HepG2 (cell line): Measurements from ENCODE around the gene SMG7. TPM values are rescaled to one million over a fixed set of nuclear protein-coding genes. Genes with fewer than 3 reads are reported as not detected.
A peak's percentile ranks its signal among the peaks of the same experiment; 100 is the strongest.

Source experiments
- ARID2 ChIP-seq: sonication (generic); formaldehyde crosslinking; IDR thresholded peaks from 2 replicates; pipeline ENCODE4 v1.8.1; 2022; ENCODE audit warnings: mild to moderate bottlenecking, missing genetic modification reagents, borderline replicate concordance
- FOXJ3 ChIP-seq: sonication (generic); formaldehyde crosslinking; IDR thresholded peaks from 2 replicates; pipeline ENCODE4 v1.4.0; 2020; ENCODE audit warnings: missing genetic modification reagents, mild to moderate bottlenecking, borderline replicate concordance
- HCFC1 ChIP-seq: fragments of 150-350 bp; IDR thresholded peaks from 2 replicates; pipeline ENCODE4 v1.6.1; 2014; ENCODE audit warnings: low read depth, low read length
- HDAC2 ChIP-seq: sonication (generic); formaldehyde crosslinking; IDR thresholded peaks from 2 replicates; pipeline ENCODE4 v1.4.0; 2020; ENCODE audit warnings: missing genetic modification reagents
- MED13 ChIP-seq: sonication (generic); formaldehyde crosslinking; IDR thresholded peaks from 2 replicates; pipeline ENCODE4 v1.5.0; 2020; ENCODE audit warnings: missing genetic modification reagents
- NFKB2 ChIP-seq: sonication (generic); formaldehyde crosslinking; IDR thresholded peaks from 2 replicates; pipeline ENCODE4 v1.4.0; 2020; ENCODE audit warnings: missing genetic modification reagents, borderline replicate concordance
- PHF21A ChIP-seq: sonication (generic); formaldehyde crosslinking; IDR thresholded peaks from 2 replicates; pipeline ENCODE4 v1.5.0; 2020; ENCODE audit warnings: mild to moderate bottlenecking, missing genetic modification reagents
- SALL1 ChIP-seq: sonication (generic); formaldehyde crosslinking; IDR thresholded peaks from 2 replicates; pipeline ENCODE4 v1.8.0; 2022; ENCODE audit warnings: mild to moderate bottlenecking, missing genetic modification reagents
- SMAD3 ChIP-seq: sonication (generic); formaldehyde crosslinking; IDR thresholded peaks from 2 replicates; pipeline ENCODE4 v1.4.0; 2020; ENCODE audit warnings: missing genetic modification reagents
- SOX13 ChIP-seq, 3 experiments: fragments of 450-650 bp in 1 of 3; sonication (generic) in 1 of 3; formaldehyde crosslinking in 1 of 3; IDR thresholded peaks in 2 of 3; conservative IDR thresholded peaks in 1 of 3; 2 replicates each; pipeline versions ENCODE4 v1.5.0 to v1.6.1; 2016 to 2020; ENCODE audit warnings: antibody characterized with exemption in 1 of 3, mild to moderate bottlenecking in 1 of 3, missing compliant biosample characterization in 1 of 3, missing genetic modification reagents in 1 of 3, moderate library complexity in 1 of 3
- TARDBP ChIP-seq: sonication (generic); formaldehyde crosslinking; IDR thresholded peaks from 2 replicates; pipeline ENCODE4 v1.8.0; 2022; ENCODE audit warnings: mild to moderate bottlenecking, missing genetic modification reagents
- THAP7 ChIP-seq: sonication (generic); formaldehyde crosslinking; IDR thresholded peaks from 2 replicates; pipeline ENCODE4 v1.8.1; 2023; ENCODE audit warnings: mild to moderate bottlenecking, missing genetic modification reagents
- TOE1 ChIP-seq: sonication (generic); formaldehyde crosslinking; IDR thresholded peaks from 2 replicates; pipeline ENCODE4 v1.4.0; 2020; ENCODE audit warnings: mild to moderate bottlenecking, missing genetic modification reagents
- ZFP37 ChIP-seq: sonication (generic); formaldehyde crosslinking; IDR thresholded peaks from 2 replicates; pipeline ENCODE4 v1.4.0; 2020; ENCODE audit warnings: missing genetic modification reagents, borderline replicate concordance
- ZNF138 ChIP-seq: sonication (generic); formaldehyde crosslinking; IDR thresholded peaks from 2 replicates; pipeline ENCODE4 v1.5.0; 2020; ENCODE audit warnings: mild to moderate bottlenecking, low read depth, missing genetic modification reagents
- ZNF431 ChIP-seq: sonication (generic); formaldehyde crosslinking; IDR thresholded peaks from 2 replicates; pipeline ENCODE4 v1.9.0; 2022; ENCODE audit warnings: missing genetic modification reagents, low read depth, mild to moderate bottlenecking, borderline replicate concordance
- ZNF432 ChIP-seq: sonication (generic); formaldehyde crosslinking; IDR thresholded peaks from 2 replicates; pipeline ENCODE4 v1.5.0; 2020; ENCODE audit warnings: missing genetic modification reagents, mild to moderate bottlenecking, borderline replicate concordance
- ZNF598 ChIP-seq: sonication (generic); formaldehyde crosslinking; IDR thresholded peaks from 2 replicates; pipeline ENCODE4 v1.5.1; 2020; ENCODE audit warnings: mild to moderate bottlenecking, missing genetic modification reagents, borderline replicate concordance
- ZSCAN31 ChIP-seq: sonication (generic); formaldehyde crosslinking; IDR thresholded peaks from 2 replicates; pipeline ENCODE4 v1.5.0; 2020; ENCODE audit warnings: low read depth, mild to moderate bottlenecking, missing genetic modification reagents
- polyA plus RNA-seq, 8 experiments: library from polyadenylated mRNA; depleted of rRNA in 3 of 8; stranded (reverse) in 7 of 8; unstranded in 1 of 8; fragments of >200 nt; fragmentation: Illumina TruSeq in 4 of 8; extraction: Trizol in 4 of 8; gene quantifications; 2 replicates each; pipeline versions ENCODE4 v1.2.1 to v1.2.3, GENCODE V29; 2011 to 2016; ENCODE audit warnings: low read depth in 4 of 8, missing spikeins in 1 of 8, mixed read lengths in 1 of 8; ENCODE audit not compliant: insufficient read depth in 1 of 8
- total RNA-seq, 5 experiments: library from RNA; depleted of rRNA; stranded (reverse); fragments of >200 nt; fragmentation: Illumina TruSeq; extraction: Trizol; gene quantifications; 2 replicates each; pipeline ENCODE4 v1.2.3, GENCODE V29; 2016; ENCODE audit warnings: low read depth in 1 of 5
- TF ChIP-seq, protein P1 (sequence below): sonication (generic); formaldehyde crosslinking; IDR thresholded peaks from 2 replicates; pipeline ENCODE4 v1.5.1; 2020; ENCODE audit warnings: missing genetic modification reagents, mild to moderate bottlenecking, borderline replicate concordance
- TF ChIP-seq, protein P2 (sequence below): sonication (generic); formaldehyde crosslinking; IDR thresholded peaks from 2 replicates; pipeline ENCODE4 v1.4.0; 2020; ENCODE audit warnings: mild to moderate bottlenecking, missing genetic modification reagents
- TF ChIP-seq, protein P3 (sequence below): sonication (generic); formaldehyde crosslinking; IDR thresholded peaks from 2 replicates; pipeline ENCODE4 v1.4.0; 2020; ENCODE audit warnings: missing genetic modification reagents, mild to moderate bottlenecking, borderline replicate concordance

Gene SMG7
- total and polyA plus RNA-seq, 2 of the 13 experiments (the other 11 are each of a cell fraction or from before 2014, with no cell fraction given), result 14.9 to 27.9 TPM

- TF ChIP-seq ZNF432 (CRISPR knock-in tag), result no peak
- TF ChIP-seq FOXJ3, result no peak
- no peak for TF ChIP-seq MED13
- TF ChIP-seq THAP7 (CRISPR knock-in tag), result no peak
- no peak for TF ChIP-seq SMAD3 (CRISPR knock-in tag)
- no peak for TF ChIP-seq SOX13 (IDR thresholded peaks at IDR 0.05)
- TF ChIP-seq SOX13 (CRISPR knock-in tag; conservative IDR thresholded peaks at IDR 0.05 in 1 of 2, IDR thresholded peaks at IDR 0.05 in 1 of 2), result no peak; a peak in 1 of 4 replicates
- peak; percentile 51; the same call in 1 of the 2 replicates for TF ChIP-seq ARID2 (CRISPR knock-in tag)
- TF ChIP-seq SALL1 (CRISPR knock-in tag), result no peak; the same call in 1 of the 2 replicates
- TF ChIP-seq ZNF598 (CRISPR knock-in tag), result peak; percentile 5; the same call in 1 of the 2 replicates
- TF ChIP-seq TARDBP (CRISPR knock-in tag), result no peak
- TF ChIP-seq PHF21A (CRISPR knock-in tag), result no peak
- TF ChIP-seq, protein P1, sequence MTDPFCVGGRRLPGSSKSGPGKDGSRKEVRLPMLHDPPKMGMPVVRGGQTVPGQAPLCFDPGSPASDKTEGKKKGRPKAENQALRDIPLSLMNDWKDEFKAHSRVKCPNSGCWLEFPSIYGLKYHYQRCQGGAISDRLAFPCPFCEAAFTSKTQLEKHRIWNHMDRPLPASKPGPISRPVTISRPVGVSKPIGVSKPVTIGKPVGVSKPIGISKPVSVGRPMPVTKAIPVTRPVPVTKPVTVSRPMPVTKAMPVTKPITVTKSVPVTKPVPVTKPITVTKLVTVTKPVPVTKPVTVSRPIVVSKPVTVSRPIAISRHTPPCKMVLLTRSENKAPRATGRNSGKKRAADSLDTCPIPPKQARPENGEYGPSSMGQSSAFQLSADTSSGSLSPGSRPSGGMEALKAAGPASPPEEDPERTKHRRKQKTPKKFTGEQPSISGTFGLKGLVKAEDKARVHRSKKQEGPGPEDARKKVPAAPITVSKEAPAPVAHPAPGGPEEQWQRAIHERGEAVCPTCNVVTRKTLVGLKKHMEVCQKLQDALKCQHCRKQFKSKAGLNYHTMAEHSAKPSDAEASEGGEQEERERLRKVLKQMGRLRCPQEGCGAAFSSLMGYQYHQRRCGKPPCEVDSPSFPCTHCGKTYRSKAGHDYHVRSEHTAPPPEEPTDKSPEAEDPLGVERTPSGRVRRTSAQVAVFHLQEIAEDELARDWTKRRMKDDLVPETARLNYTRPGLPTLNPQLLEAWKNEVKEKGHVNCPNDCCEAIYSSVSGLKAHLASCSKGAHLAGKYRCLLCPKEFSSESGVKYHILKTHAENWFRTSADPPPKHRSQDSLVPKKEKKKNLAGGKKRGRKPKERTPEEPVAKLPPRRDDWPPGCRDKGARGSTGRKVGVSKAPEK, result no peak
- no peak for TF ChIP-seq ZNF138
- TF ChIP-seq ZSCAN31, result no peak
- no peak for TF ChIP-seq TOE1 (CRISPR knock-in tag)
- TF ChIP-seq ZFP37, result no peak
- TF ChIP-seq, protein P2, sequence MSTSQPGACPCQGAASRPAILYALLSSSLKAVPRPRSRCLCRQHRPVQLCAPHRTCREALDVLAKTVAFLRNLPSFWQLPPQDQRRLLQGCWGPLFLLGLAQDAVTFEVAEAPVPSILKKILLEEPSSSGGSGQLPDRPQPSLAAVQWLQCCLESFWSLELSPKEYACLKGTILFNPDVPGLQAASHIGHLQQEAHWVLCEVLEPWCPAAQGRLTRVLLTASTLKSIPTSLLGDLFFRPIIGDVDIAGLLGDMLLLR (CRISPR knock-in tag), result no peak
- TF ChIP-seq NFKB2 (CRISPR knock-in tag), result no peak
- TF ChIP-seq HDAC2 (CRISPR knock-in tag), result no peak
- TF ChIP-seq, protein P3, sequence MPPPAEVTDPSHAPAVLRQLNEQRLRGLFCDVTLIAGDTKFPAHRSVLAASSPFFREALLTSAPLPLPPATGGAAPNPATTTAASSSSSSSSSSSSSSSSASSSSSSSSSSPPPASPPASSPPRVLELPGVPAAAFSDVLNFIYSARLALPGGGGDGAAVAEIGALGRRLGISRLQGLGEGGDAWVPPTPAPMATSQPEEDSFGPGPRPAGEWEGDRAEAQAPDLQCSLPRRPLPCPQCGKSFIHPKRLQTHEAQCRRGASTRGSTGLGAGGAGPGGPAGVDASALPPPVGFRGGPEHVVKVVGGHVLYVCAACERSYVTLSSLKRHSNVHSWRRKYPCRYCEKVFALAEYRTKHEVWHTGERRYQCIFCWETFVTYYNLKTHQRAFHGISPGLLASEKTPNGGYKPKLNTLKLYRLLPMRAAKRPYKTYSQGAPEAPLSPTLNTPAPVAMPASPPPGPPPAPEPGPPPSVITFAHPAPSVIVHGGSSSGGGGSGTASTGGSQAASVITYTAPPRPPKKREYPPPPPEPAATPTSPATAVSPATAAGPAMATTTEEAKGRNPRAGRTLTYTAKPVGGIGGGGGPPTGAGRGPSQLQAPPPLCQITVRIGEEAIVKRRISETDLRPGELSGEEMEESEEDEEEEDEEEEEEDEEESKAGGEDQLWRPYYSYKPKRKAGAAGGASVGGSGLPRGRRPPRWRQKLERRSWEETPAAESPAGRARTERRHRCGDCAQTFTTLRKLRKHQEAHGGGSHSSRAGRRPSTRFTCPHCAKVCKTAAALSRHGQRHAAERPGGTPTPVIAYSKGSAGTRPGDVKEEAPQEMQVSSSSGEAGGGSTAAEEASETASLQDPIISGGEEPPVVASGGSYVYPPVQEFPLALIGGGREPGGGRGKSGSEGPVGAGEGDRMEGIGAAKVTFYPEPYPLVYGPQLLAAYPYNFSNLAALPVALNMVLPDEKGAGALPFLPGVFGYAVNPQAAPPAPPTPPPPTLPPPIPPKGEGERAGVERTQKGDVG (CRISPR knock-in tag), result no peak
- TF ChIP-seq HCFC1, result no peak
- no peak for TF ChIP-seq ZNF431
These were observed at the start of gene SMG7 (continued) for GRCh38 chr1:183472488-183473216.
